Glutamatergic neuron (in vitro differentiated cells): ENCODE measurements around the gene EPC2. TPM values are rescaled to one million over a fixed set of nuclear protein-coding genes. Genes with fewer than 3 reads are reported as not detected.

ENCODE experiments used
- DNase-seq: peaks from one replicate; pipeline ENCODE4 v3.0.0; 2022
- H3K27ac Mint-ChIP-seq: one replicate; pipeline ENCODE4 v1.8.0; 2020; ENCODE audit warnings: mild to moderate bottlenecking, mixed read lengths, inconsistent platforms; ENCODE audit not compliant: unreplicated experiment
- H3K27me3 Mint-ChIP-seq: one replicate; pipeline ENCODE4 v1.8.0; 2020; ENCODE audit warnings: mild to moderate bottlenecking, moderate library complexity, mixed read lengths, inconsistent platforms; ENCODE audit not compliant: unreplicated experiment
- H3K36me3 Mint-ChIP-seq: one replicate; pipeline ENCODE4 v1.8.0; 2020; ENCODE audit warnings: mild to moderate bottlenecking, mixed read lengths, inconsistent platforms; ENCODE audit not compliant: unreplicated experiment
- H3K4me1 Mint-ChIP-seq: one replicate; pipeline ENCODE4 v1.8.0; 2020; ENCODE audit warnings: mild to moderate bottlenecking, low read depth, mixed read lengths, inconsistent platforms; ENCODE audit not compliant: unreplicated experiment
- H3K4me3 Mint-ChIP-seq: one replicate; pipeline ENCODE4 v1.8.0; 2020; ENCODE audit warnings: mild to moderate bottlenecking, mixed read lengths, inconsistent platforms; ENCODE audit not compliant: unreplicated experiment
- H3K9me3 Mint-ChIP-seq: one replicate; pipeline ENCODE4 v1.8.0; 2020; ENCODE audit warnings: mild to moderate bottlenecking, moderate library complexity, mixed read lengths, inconsistent platforms; ENCODE audit not compliant: unreplicated experiment
- total RNA-seq: library from RNA; stranded (reverse); fragmentation: NEBNext Ultra II Directional; extraction: Animal tissue kit (Norgen Biotek cat#: 25700); gene quantifications from one replicate; pipeline ENCODE4 v1.2.1, GENCODE V29; 2021; ENCODE audit not compliant: unreplicated experiment
- TF ChIP-seq, protein P1 (sequence below): fragments of 200-600 bp; sonication (generic); IDR thresholded peaks from one replicate; pipeline ENCODE4 v1.5.0; 2021; ENCODE audit not compliant: partially characterized antibody, unreplicated experiment

Gene EPC2
- total RNA-seq, 1 donor from 2014 or later = 40.9 TPM

DNA sequence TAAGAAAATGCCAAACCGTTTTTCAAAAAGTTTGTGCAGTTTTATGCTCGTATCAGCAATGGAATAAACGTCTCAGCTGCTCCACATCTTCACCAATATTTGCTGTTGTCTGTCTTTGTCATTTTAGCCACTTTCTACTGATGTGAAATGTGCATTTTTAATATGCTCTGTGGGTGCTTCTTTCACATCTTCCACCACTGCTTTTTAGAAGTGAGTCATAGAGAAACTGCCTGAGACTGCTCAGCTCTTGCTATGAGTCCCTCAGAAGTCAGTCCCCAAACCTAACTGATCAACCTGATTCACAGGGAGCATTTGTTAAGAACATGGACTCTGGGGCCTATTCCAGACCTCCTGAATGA lies 41.0 kb upstream of the EPC2 start:
- peaks cover 5% of the 10 kb centered on the region for H3K4me1 Mint-ChIP-seq
- peaks cover 13% of the 10 kb centered on the region for H3K36me3 Mint-ChIP-seq

DNA sequence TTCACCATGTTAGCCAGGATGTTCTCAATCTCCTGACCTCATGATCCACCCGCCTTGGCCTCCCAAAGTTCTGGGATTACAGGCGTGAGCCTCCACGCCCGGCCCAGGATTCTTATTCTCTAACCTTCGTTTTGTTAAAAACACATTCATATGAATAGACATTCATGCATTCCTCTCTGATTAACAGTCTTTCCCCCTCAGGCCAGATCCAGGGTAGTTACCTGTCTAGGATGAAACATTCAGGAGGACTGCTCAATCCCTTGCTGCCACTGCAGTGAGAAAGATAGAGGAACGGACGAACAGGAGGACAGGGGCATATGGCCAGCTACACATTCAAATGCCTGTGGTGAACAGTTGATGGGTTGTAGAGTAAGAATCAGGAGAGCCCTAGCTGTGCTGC lies 39.6 kb upstream of the EPC2 start:
- no peak overlapping the region for H3K4me3 Mint-ChIP-seq
- TF ChIP-seq, protein P1, sequence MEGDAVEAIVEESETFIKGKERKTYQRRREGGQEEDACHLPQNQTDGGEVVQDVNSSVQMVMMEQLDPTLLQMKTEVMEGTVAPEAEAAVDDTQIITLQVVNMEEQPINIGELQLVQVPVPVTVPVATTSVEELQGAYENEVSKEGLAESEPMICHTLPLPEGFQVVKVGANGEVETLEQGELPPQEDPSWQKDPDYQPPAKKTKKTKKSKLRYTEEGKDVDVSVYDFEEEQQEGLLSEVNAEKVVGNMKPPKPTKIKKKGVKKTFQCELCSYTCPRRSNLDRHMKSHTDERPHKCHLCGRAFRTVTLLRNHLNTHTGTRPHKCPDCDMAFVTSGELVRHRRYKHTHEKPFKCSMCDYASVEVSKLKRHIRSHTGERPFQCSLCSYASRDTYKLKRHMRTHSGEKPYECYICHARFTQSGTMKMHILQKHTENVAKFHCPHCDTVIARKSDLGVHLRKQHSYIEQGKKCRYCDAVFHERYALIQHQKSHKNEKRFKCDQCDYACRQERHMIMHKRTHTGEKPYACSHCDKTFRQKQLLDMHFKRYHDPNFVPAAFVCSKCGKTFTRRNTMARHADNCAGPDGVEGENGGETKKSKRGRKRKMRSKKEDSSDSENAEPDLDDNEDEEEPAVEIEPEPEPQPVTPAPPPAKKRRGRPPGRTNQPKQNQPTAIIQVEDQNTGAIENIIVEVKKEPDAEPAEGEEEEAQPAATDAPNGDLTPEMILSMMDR = no peak
- DNase-seq = no peak
- H3K27ac Mint-ChIP-seq = no peak overlapping the region
- peaks cover 5% of the 10 kb centered on the region for H3K4me1 Mint-ChIP-seq
- peaks cover 13% of the 10 kb centered on the region for H3K36me3 Mint-ChIP-seq
- H3K9me3 Mint-ChIP-seq = peaks cover 5% of the 10 kb centered on the region
- peaks cover 2% of the 10 kb centered on the region for H3K27me3 Mint-ChIP-seq

More for the DNA sequence above, 41.0 kb upstream of the EPC2 start:
- Mint-ChIP-seq H3K27me3 (peaks cover 4% of the 10 kb centered on the region), H3K9me3 (peaks cover 5% of the 10 kb centered on the region), H3K4me3 (no peak overlapping the region), H3K27ac (no peak overlapping the region)
- no peak for DNase-seq
- TF ChIP-seq, protein P1 = no peak

DNA sequence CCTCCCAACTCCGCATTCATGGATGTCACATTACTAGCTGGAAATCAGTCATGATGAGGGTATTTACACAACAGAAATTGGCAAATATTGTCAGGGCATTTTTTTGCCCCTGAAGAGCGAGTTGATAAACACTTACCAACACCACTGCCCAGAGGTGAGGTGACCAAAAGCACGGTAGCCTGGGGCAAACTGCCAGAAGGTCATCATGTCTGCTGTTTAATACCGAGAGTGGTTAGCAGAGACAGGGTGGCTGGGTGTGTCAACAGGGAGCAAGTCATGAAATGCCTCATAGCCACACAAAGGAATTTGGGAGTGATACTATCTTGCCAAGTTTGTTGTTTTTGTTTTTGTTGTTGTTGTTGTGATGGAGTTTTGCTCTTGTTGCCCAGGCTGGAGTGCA lies 37.0 kb upstream of the EPC2 start:
- no peak overlapping the region for H3K4me3 Mint-ChIP-seq
- peaks cover 13% of the 10 kb centered on the region for H3K36me3 Mint-ChIP-seq
- H3K4me1 Mint-ChIP-seq = peaks cover 5% of the 10 kb centered on the region
- DNase-seq = no peak
- TF ChIP-seq, protein P1 = no peak
- H3K9me3 Mint-ChIP-seq = peaks cover 2% of the 10 kb centered on the region
- peaks cover 2% of the 10 kb centered on the region for H3K27me3 Mint-ChIP-seq
- no peak overlapping the region for H3K27ac Mint-ChIP-seq

DNA sequence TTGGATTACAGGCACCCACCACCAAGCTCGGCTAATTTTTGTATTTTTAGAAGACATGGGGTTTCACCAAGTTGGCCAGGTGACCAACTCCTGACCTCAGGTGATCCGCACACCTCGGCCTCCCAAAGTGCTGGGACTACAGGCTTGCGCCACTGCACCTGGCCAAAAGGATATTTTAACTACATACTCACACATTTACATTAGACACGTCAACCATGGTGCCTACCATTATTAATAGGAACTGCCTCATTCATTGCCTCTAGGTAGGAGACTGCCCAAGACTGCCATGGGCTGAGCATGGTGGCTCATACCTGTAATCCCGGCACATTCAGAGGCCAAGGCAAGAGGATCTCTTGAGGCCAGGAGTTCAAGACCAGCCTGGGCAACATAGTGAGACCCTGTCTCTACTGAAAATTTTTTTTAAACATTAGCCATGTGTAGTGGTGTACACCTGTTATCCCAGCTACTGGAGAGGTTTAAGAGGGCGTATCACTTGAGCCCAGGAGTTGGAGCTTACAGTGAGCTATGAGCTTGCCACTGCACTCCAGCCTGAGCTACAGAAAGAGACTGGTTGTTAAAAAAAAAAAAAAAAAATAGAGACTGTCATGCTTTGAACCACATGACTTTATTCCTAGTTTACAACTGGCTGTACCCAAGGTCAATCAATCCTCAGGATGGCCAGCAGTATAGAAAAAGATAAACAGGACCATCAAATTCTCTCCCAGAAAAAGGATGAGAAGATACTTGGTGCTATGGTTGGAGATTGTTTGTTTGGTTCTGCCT lies 31.1 kb upstream of the EPC2 start:
- Mint-ChIP-seq H3K4me3 (no peak overlapping the region), H3K4me1 (peaks cover 7% of the 10 kb centered on the region), H3K27ac (no peak overlapping the region), H3K9me3 (no peaks in the 10 kb centered on the region), H3K36me3 (no peaks in the 10 kb centered on the region), H3K27me3 (no peaks in the 10 kb centered on the region)
- TF ChIP-seq, protein P1 = no peak
- no peak for DNase-seq

DNA sequence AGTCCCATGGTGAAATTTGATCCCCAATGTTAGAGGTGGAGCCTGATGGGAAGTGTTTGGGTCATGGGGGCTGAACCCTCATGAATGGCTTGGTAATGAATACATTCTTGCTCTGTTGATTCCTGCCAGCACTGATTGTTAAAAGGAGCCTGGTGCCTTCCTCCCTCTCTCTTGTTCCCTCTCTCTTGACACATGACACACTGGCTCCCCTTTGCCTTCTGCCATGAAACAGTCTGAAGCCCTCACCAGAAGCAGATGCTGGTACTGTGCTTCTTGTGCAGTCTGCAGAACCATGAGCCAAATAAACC lies 30.6 kb upstream of the EPC2 start:
- H3K27me3 Mint-ChIP-seq = no peaks in the 10 kb centered on the region

More for the DNA sequence above, 30.6 kb upstream of the EPC2 start:
- Mint-ChIP-seq H3K9me3 (no peaks in the 10 kb centered on the region), H3K36me3 (no peaks in the 10 kb centered on the region), H3K27ac (no peak overlapping the region), H3K4me3 (no peak overlapping the region), H3K4me1 (peaks cover 7% of the 10 kb centered on the region)
- TF ChIP-seq, protein P1 = no peak
- no peak for DNase-seq
